GM19395 (cell line): Measurements from ENCODE around the gene ARHGAP29.
"Not testable (repeated sequence)": the region's sequence is repeated elsewhere in the genome, so short reads cannot be mapped to it uniquely, and the experiment has no call there.

Experiments
- ATAC-seq: cut with Tn5 transposase; IDR thresholded peaks from one replicate; pipeline ENCODE4 v1.9.1; 2021; ENCODE audit warnings: mild to moderate bottlenecking, moderate library complexity; ENCODE audit not compliant: unreplicated experiment

The ARHGAP29 gene

DNA sequence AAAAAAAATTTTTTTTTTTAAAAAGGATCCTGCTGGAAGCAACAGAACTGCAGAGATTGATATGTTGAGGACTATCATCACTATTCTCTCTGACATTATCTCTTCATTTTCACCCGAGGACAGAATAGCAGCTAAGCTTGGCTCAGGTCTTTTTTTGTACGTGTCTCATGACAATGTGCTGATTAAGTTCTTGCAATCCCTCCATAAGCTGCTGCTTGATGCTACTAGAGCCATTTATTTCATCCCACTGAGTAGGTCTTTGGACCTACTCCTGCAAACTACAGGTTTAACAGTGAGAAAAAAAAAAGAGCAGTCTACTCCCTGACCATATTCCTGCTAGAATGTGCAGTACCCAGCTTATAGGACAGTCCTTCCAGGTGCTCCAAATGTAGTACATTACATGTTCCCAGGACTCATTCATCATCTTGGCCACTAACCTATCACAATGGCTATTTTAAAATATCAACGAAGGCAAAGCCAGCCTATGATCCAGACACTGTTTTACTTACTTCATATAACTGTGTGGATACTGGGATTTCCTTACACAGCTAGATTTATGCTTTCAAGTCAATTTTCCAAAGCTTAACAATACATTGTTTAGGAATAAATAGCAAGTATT is 54.1 kb downstream of the ARHGAP29 start:
- no peak for ATAC-seq

DNA sequence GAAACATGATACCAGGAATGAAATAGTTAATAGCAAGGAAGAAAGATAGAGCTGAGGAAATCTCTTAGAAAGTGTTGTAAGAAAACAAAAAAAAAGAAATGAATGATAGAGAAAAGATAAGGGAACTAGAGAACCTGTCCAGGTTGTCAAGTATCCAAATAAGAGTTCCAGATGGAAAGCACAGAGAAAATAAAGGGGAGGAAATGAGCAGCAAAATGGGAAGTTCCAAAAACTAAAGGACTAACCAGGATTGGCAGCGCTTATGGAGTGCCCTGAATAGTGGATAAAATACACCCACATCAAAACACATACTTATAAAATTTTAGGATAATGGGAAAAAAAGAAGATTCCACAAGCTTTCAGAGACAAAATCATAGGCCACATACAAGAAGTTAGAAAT is 55.2 kb downstream of the ARHGAP29 start:
- ATAC-seq, result no peak

DNA sequence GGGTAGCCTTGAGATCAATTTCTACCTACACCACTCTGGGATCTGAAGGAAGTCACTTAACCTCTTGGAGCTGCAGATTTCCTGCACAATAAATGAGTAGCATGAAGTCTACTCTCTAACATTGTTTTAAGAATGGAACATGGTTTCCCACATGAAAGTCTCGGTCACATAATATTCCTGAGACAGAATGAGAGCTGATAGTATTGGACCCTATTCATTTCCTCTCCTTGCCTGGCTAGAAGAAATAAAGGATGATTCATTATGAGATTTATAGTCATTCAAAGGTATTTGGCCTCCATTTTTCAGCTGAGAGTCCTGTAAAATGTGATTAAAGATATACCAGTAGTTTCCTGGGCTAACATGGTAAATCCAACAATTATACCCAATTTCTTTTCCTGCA is 56.7 kb downstream of the ARHGAP29 start:
- no peak for ATAC-seq

GRCh38 chr1:94178901-94179300 is 58.5 kb downstream of the ARHGAP29 start:
- ATAC-seq, result no peak

GRCh38 chr1:94169126-94169525 is 68.3 kb downstream of the ARHGAP29 start:
- ATAC-seq, result no peak

GRCh38 chr1:94165843-94166242 is 71.5 kb downstream of the ARHGAP29 start:
- ATAC-seq, result no peak

- ATAC-seq, result not testable (repeated sequence)
These were observed 72.5 kb downstream of the ARHGAP29 start for GRCh38 chr1:94164885-94165284.

- not testable (repeated sequence) for ATAC-seq
These were observed 73.3 kb downstream of the ARHGAP29 start for GRCh38 chr1:94164121-94164520.

- ATAC-seq, result not testable (repeated sequence)
These were observed 74.1 kb downstream of the ARHGAP29 start for GRCh38 chr1:94163249-94163648.

- ATAC-seq, result no peak
These were observed 76.6 kb downstream of the ARHGAP29 start for GRCh38 chr1:94160811-94161210.

GRCh38 chr1:94156096-94156625 is 81.2 kb downstream of the ARHGAP29 start:
- no peak for ATAC-seq

DNA sequence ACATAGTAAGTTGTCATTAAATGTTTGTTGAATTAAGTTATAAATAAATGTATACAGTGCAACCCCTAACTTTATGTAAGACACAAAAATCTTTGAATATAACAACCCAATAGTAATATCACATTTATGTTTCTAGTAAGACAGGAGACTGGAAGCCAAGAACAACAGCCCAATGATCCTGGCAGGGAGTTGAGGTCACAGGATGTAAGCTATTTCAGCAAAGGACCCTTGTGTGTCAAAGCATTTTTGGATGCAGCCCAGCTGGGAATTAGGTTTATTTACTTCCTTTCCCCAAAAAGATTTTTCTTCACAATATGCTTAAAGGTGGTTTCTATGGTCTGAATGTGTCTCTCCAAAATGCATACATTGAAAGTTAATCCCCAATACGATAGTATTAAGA is 82.4 kb downstream of the ARHGAP29 start:
- ATAC-seq, result no peak

DNA sequence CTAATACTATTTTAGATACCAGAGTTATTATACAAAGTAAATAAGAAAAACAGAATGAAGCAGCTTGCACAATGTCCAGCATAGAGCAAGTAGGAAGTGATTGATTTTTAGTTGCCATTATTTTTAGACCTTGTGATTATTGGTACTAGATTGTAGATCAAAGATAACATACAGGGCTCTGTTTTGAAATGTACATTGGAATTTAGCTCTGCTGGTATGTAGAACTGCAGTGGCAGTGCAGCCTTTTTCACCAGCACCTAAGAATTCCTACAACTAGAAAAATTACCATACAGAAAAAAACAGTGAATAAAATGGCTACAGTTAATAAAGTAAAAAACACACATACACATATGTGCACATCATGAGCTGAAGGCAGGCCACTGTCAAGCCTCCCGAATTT is 84.3 kb downstream of the ARHGAP29 start:
- no peak for ATAC-seq

GRCh38 chr1:94149166-94149565 is 88.2 kb downstream of the ARHGAP29 start:
- not testable (repeated sequence) for ATAC-seq

GRCh38 chr1:94146273-94146672 is 91.1 kb downstream of the ARHGAP29 start:
- ATAC-seq, result no peak

- no peak for ATAC-seq
These were observed 92.5 kb downstream of the ARHGAP29 start for GRCh38 chr1:94144836-94145235.

GRCh38 chr1:94143809-94144176 is 93.6 kb downstream of the ARHGAP29 start:
- ATAC-seq, result no peak

GRCh38 chr1:94143173-94143808 is 94.1 kb downstream of the ARHGAP29 start:
- no peak for ATAC-seq

- ATAC-seq, result no peak
These were observed 94.8 kb downstream of the ARHGAP29 start for GRCh38 chr1:94142583-94142982.

DNA sequence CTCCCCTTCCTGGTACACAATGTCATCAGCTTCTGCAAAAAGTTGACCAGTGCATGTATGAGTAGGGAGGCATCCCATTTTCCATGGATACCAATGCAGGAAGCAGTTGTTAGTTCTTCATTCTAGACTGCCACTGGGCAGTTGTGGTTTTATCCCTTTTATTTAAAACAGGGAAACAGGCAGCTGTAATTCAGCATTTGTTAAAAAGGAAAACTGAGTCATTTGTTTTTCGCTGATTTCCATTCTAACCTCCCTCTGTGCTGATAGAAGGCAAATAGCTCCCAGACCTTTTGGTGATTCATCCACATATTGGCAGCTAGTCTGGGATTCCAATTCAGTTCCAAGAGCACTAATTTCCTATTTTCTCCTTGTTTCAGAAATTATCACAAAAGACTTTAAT is 95.4 kb downstream of the ARHGAP29 start:
- ATAC-seq, result no peak

- no peak for ATAC-seq
These were observed 105.3 kb downstream of the ARHGAP29 start for GRCh38 chr1:94132111-94132510.

GRCh38 chr1:94130851-94131595 is 106.4 kb downstream of the ARHGAP29 start:
- ATAC-seq, result no peak
